Measurements from ENCODE around the gene MX2.

The MX2 gene

GRCh38 chr21:41398251-41398650 is 36.4 kb downstream of the MX2 start:
- Histone ChIP-seq H3K27ac (no peak overlapping the region), H3K36me3 (peaks cover 64% of the 10 kb centered on the region), H3K4me2 (no peak overlapping the region), H3K9ac (no peak overlapping the region), H3K27me3 (no peaks in the 10 kb centered on the region), H4K20me1 (no peaks in the 10 kb centered on the region), H3K4me1 (peaks cover 36% of the 10 kb centered on the region), H3K4me3 (no peak overlapping the region), H3K9me3 (0 out of 2 replicates have a peak, but pooled peaks cover 3% of the 10 kb centered on the region)
- TF ChIP-seq Cebpa-rat (IDR thresholded peaks at IDR 0.05) = no peak

- peaks cover 36% of the 10 kb centered on the region for H3K4me1 ChIP-seq
- no peak overlapping the region for H3K4me2 ChIP-seq
- 0 out of 2 replicates have a peak, but pooled peaks cover 3% of the 10 kb centered on the region for H3K9me3 ChIP-seq
- H4K20me1 ChIP-seq = no peaks in the 10 kb centered on the region
- H3K27ac ChIP-seq = no peak overlapping the region
- TF ChIP-seq Cebpa-rat (IDR thresholded peaks at IDR 0.05) = no peak
- H3K27me3 ChIP-seq = no peaks in the 10 kb centered on the region
- no peak overlapping the region for H3K4me3 ChIP-seq
- H3K9ac ChIP-seq = no peak overlapping the region
- H3K36me3 ChIP-seq = peaks cover 70% of the 10 kb centered on the region
Observed at GRCh38 chr21:41398831-41399230, 37.0 kb downstream of the MX2 start.

- H3K9me3 ChIP-seq = 0 out of 2 replicates have a peak, but pooled peaks cover under 1% of the 10 kb centered on the region
- TF ChIP-seq Cebpa-rat (IDR thresholded peaks at IDR 0.05) = no peak
- no peak overlapping the region for H3K4me2 ChIP-seq
- H3K4me3 ChIP-seq = no peak overlapping the region
- no peaks in the 10 kb centered on the region for H3K27me3 ChIP-seq
- no peak overlapping the region for H3K27ac ChIP-seq
- H3K36me3 ChIP-seq = peaks cover 75% of the 10 kb centered on the region
- H4K20me1 ChIP-seq = no peaks in the 10 kb centered on the region
- no peak overlapping the region for H3K9ac ChIP-seq
- H3K4me1 ChIP-seq = peaks cover 34% of the 10 kb centered on the region
Observed at GRCh38 chr21:41399246-41399800, 37.5 kb downstream of the MX2 start.

GRCh38 chr21:41402231-41402630 is 40.4 kb downstream of the MX2 start:
- H3K4me2 ChIP-seq = no peak overlapping the region
- no peak overlapping the region for H3K4me3 ChIP-seq
- H3K27ac ChIP-seq = no peak overlapping the region
- H3K36me3 ChIP-seq = peaks cover 71% of the 10 kb centered on the region
- no peaks in the 10 kb centered on the region for H3K27me3 ChIP-seq
- no peaks in the 10 kb centered on the region for H4K20me1 ChIP-seq
- H3K4me1 ChIP-seq = peaks cover 5% of the 10 kb centered on the region
- no peaks in the 10 kb centered on the region for H3K9me3 ChIP-seq
- TF ChIP-seq Cebpa-rat (IDR thresholded peaks at IDR 0.05) = no peak
- H3K9ac ChIP-seq = no peak overlapping the region

GRCh38 chr21:41402796-41403195 is 41.0 kb downstream of the MX2 start:
- Histone ChIP-seq H3K4me1 (no peaks in the 10 kb centered on the region), H3K27me3 (no peaks in the 10 kb centered on the region), H3K4me2 (no peak overlapping the region), H3K9me3 (no peaks in the 10 kb centered on the region), H3K27ac (no peak overlapping the region), H3K9ac (no peak overlapping the region), H3K4me3 (no peak overlapping the region), H3K36me3 (peaks cover 71% of the 10 kb centered on the region), H4K20me1 (no peaks in the 10 kb centered on the region)
- TF ChIP-seq Cebpa-rat (IDR thresholded peaks at IDR 0.05) = no peak

DNA sequence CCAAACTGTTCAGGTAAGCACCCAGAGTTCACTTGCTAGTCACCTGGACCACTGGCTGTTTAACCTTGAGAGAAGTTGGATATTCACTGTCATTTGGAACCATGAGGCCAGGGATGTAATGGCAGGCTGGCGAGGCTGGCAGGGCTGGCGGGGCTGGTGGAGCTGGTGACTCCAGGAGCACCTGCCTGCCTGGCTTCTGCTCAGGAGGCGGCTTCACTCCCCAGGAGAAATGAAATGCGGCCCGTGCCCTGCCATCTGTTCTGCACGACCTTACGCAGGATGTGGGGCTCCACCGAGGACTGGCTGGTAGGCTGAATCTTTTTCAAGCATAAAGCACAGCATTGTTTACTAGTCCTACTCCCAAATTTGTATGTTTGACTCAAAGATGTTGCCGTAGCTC is 41.5 kb downstream of the MX2 start:
- no peaks in the 10 kb centered on the region for H3K9me3 ChIP-seq
- H3K27ac ChIP-seq = no peak overlapping the region
- no peak overlapping the region for H3K4me3 ChIP-seq
- H3K4me2 ChIP-seq = no peak overlapping the region
- no peak for TF ChIP-seq Cebpa-rat (IDR thresholded peaks at IDR 0.05)
- no peaks in the 10 kb centered on the region for H4K20me1 ChIP-seq
- no peaks in the 10 kb centered on the region for H3K4me1 ChIP-seq
- H3K36me3 ChIP-seq = peaks cover 73% of the 10 kb centered on the region
- H3K27me3 ChIP-seq = no peaks in the 10 kb centered on the region
- H3K9ac ChIP-seq = no peak overlapping the region

DNA sequence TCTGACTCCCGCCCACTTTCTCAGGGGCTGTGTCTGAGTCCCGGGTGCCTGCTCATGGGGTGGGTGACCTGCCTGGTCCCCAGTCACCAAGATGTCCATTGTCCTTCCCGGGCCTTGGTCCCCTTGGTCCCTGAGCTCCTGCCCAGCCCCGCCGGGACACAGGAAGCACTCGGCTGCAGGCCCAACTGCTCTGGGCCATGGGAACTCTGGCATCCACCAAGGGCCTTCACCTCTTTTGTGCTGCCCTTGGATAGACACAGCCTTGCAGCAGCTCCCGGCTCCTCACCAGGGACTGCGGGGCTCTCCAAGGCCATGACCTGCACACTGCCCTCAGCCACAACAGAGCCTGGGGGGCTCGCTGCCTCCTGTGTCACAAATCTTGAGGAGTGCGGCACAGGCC is 42.1 kb downstream of the MX2 start:
- Histone ChIP-seq H3K4me1 (no peaks in the 10 kb centered on the region), H3K9me3 (no peaks in the 10 kb centered on the region), H3K4me3 (no peak overlapping the region), H3K27me3 (no peaks in the 10 kb centered on the region), H3K9ac (no peak overlapping the region), H3K36me3 (peaks cover 73% of the 10 kb centered on the region), H4K20me1 (no peaks in the 10 kb centered on the region), H3K27ac (no peak overlapping the region), H3K4me2 (no peak overlapping the region)
- TF ChIP-seq Cebpa-rat (IDR thresholded peaks at IDR 0.05) = no peak

- Histone ChIP-seq H3K9me3 (no peaks in the 10 kb centered on the region), H3K36me3 (peaks cover 68% of the 10 kb centered on the region)
- no peak for TF ChIP-seq Cebpa-rat (IDR thresholded peaks at IDR 0.05)
Observed at GRCh38 chr21:41405321-41405720, 43.5 kb downstream of the MX2 start.

DNA sequence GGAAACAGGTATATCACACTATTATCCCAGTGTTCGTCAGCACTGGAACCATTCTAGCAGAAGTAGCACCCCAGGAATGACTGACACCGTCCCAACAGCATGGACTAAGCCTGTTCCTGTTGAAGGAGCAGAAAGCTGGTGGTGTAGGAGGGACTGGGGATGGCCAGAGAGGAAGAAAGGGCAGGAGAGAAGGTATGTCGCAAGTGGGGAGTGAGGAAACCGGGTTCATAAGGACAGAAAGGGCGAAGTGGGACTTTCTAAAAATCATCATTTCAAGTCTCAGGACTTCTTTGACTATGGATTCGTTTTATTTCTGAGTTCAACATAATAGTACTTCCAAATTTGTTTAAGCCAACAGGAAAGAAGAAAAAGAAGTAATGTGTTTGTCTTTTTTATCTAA is 44.5 kb downstream of the MX2 start:
- H4K20me1 ChIP-seq = no peaks in the 10 kb centered on the region
- no peak overlapping the region for H3K4me3 ChIP-seq
- no peak overlapping the region for H3K27ac ChIP-seq
- no peaks in the 10 kb centered on the region for H3K27me3 ChIP-seq
- no peak overlapping the region for H3K4me2 ChIP-seq
- H3K36me3 ChIP-seq = peaks cover 63% of the 10 kb centered on the region
- H3K4me1 ChIP-seq = peaks cover 13% of the 10 kb centered on the region
- no peak overlapping the region for H3K9ac ChIP-seq
- no peaks in the 10 kb centered on the region for H3K9me3 ChIP-seq
- no peak for TF ChIP-seq Cebpa-rat (IDR thresholded peaks at IDR 0.05)

More at GRCh38 chr21:41405321-41405720, 43.5 kb downstream of the MX2 start:
- Histone ChIP-seq H3K4me1 (peaks cover 3% of the 10 kb centered on the region), H4K20me1 (no peaks in the 10 kb centered on the region), H3K27me3 (no peaks in the 10 kb centered on the region), H3K9ac (no peak overlapping the region), H3K27ac (no peak overlapping the region), H3K4me2 (no peak overlapping the region), H3K4me3 (no peak overlapping the region)

- Histone ChIP-seq H3K9ac (no peak overlapping the region), H4K20me1 (no peaks in the 10 kb centered on the region), H3K4me2 (no peak overlapping the region), H3K36me3 (peaks cover 51% of the 10 kb centered on the region), H3K9me3 (no peaks in the 10 kb centered on the region), H3K27me3 (no peaks in the 10 kb centered on the region), H3K4me3 (no peak overlapping the region), H3K27ac (no peak overlapping the region), H3K4me1 (peaks cover 20% of the 10 kb centered on the region)
- TF ChIP-seq Cebpa-rat (IDR thresholded peaks at IDR 0.05) = no peak
Observed at GRCh38 chr21:41407541-41408460, 46.0 kb downstream of the MX2 start.
